ENCODE results near the gene SPTBN2.

SPTBN2 gene

DNA sequence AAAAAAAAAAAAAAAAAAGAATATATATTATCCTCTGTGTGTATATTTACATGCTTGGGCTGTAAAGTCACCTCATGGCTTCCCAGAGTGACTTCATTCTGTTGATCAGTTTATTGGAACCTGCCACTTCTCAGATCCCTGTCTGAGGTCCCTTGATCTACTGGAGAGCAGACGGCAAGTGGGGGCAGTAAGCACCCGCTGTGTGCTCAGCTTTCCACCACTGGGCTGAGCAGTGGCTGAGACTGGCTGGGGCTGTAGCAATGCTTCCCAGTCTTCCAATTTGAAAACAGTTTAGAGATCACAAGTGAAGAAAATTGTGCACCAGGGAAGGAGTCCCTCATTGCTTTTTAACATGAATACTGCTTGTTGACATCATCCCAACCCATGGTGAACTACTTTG lies 44.4 kb downstream of the SPTBN2 start:
- DNase-seq, result no peak

DNA sequence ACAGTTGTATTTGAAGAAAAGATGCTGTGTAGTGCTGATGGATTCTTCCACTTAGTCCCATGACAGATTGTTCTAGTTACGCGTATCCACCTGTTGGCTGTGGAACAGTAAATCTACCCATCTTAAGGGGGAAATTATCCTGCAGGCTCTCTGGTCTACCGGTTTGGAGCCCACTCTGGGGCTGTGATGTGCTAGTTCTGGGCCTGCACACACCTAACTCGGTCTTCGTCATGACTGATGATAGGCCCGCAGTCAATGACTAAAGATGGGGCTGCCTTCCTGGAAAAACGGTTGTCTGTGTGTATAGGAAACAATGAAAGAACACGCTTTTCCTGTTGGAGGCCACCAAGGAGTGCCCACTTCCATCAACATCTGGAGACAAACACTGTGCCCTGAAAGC lies 45.1 kb downstream of the SPTBN2 start:
- no peak for DNase-seq

DNA sequence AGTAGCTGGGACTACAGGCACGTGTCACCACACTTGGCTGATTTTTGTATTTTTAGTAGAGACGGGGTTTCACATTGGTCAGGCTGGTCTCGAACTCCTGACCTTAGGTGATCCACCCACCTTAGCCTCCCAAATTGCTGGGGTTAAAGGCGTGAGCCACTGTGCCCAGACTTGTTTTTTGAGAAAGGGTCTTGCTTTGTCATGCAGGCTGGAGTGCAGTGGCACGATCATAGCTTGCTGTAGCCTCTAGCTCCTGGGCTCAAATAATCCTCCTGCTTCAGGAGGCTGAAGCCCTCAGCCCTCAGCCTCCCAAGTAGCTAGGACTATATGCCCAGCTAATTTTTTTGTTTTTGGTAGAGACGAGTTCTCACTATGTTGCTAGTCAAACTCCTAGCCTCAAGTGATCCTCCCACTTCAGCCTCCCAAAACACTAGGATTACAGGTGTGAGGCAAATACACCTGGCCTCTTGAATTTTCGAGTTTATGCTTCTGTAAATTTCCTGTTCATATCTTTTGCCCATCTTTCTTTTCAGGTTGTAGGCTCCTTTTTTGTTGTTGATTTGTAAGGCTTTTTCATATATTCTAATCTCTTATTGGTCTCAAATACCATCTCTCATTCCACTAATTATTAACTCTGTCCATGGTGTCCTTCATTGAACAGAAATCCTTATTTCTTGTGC lies 47.9 kb downstream of the SPTBN2 start:
- no peak for DNase-seq

DNA sequence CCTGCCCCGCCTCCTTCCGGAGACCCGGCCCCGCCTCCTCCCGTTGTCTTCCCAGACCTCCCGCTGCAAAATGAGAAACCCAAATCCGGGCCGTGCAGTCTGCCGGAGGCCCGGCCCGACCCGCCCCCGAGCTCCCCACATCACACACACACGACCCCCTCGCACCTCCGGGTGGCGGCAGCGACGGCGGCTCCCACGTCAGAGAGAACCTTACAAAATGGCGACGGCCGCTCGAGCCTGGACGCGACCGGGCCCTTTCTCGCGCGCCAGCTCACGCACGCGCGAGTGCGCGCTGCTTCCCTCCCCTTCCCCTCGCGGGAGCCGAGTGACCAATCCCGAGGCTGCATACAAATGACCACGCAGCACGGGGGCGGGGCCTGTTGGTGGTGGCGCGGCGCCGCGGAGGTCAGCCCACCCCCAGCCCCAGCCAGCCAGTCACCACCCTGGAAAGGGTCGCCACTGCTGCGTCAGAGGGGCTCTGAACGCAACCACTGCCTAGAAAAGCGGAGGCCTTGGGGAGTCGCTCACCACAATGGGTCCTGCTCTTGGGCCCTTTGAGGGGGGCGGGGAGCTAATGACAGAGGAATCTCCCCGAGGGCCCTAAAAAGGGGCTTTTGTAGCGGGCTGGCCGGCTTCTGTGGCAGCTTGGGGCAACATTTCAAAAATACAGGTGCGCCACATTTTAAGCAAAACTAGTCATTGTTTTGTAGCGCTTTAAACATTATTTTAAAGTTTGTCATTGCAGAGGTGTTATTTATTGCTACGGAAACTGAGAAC lies 51.2 kb downstream of the SPTBN2 start, which contains the start of gene RBM4B:
TSS of gene RBM4B (minus strand) at position 289 of the 777 bp plus-strand sequence. CDS start 808 bp downstream, outside the sequence.
- DNase-seq, result peak; percentile 89 to 95

DNA sequence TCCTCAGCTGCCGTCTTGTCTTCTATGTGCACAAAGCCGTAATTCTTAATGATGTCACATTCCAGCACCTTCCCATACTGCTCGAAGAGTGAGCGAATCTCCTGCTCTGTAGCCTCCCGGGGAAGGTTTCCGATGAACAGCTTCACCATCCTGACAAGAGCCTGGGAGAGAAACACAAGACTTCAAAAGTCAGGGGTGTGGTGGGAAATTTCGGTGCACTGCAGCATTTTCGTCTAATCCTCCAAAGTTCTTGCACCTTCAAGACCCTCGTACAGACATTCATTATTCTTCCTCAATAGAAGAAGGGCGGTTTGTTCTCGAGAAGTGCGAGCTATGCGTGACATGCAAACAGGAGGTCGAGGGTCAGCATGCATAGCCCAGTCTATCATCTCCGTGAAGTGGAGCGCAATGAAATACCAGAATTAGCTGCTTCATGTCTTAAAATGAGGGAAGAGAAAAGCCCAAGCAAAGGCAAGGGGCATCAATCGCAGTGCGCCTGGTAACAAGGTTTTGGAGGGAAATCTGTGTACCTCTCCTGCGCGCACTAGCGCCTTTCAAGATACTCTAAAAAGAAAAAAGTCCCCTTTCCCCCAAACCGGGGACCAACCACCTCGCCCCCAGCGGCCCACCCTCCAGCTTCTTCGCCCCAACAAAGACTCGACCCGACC lies 52.0 kb downstream of the SPTBN2 start:
- DNase-seq, result no peak

DNA sequence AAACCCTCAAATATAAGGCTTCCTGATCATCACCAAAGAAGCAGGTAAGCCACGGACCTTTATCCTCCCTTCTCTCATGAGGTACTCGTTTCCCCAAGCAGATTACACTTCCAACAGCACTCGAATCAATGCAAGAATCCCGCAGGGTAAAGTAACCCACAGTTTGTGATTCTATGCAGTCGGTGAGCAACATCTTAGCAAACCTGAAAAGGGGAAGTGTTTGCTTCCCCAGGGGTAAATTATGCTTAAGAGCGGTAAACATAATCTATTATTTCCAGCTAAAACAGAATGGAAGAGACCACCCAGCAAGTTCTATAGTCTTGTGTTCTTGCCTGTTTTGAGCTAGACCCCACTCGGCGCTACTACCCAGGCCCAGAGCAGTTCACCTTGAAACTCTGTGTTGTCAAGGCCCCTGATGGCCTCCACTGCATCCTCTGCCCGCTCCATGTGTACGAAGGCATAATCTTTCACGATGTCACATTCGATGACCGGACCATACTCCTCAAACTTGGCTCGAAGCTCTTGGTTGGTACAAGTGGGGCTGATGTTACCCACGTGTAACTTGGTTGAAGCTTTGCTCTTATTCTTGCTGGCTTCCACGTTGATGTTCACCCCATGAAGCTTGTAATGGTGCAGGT lies 52.6 kb downstream of the SPTBN2 start:
- DNase-seq, result peak; percentile 13 to 18

DNA sequence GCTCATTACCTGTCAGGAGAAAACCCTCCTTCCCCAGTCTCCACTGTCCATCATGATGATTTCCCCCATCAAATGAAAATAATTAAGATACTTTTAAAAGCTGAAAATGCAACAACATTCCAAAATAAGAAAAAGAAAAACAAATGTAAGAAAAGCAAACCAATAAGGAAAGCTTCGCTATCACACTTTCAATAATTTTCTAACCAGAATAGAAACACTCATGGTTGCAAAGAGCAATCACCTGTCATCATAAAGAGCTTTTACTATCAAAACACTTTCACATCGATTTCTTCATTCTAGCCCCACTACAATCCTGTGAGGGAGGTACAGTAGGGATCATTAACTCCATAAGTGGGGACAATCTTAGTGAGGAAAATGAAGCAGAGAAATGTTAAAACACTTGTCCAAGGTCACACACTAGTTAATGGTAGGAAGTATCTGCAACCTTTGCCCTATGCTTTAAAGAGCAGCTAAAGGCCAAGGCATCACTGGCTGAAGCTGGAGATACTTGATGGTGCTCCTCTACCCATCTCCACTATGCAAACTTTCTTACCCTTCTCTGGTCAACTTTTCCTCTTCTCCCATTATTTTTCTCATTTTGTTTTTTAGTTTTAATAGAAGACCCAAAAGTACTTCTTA lies 53.9 kb downstream of the SPTBN2 start:
- DNase-seq, result no peak

DNA sequence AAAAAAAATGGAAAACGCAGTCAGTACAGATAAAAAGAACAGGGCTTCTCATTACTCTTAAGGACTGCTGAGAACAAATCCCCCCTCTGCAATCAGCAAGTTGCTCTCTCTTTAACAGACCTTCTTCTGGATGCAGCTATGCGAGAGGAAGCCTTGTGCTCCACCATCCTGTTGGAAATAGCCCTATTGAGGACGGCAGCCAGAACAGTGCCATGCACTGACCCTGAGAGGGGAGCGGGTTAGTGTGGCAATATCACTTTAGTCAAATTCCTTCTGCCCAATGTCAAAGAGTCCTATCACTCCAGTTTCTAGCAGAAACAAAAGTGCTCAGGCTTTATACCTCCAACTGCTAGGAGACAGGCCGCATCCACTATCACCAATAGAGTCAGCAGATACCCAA lies 58.2 kb downstream of the SPTBN2 start:
- DNase-seq, result no peak

DNA sequence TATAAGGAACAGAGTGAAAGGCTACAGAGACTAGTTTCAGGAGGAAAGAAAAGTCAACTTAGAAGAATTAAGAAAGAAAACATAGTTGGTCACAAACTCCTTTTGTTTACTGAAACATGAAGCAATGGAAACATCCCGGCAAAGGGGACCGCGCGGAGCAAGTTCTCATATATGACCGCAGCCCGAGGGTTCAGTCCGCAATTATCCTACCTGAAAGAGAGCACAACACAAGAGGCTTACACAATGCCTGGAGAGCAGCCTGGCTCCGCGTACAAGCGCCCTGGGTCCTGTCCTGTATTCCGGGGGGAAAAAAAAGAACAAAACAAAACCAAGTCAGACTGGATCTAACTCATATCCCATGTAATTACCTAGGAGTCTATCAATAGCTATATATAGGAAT lies 63.6 kb downstream of the SPTBN2 start:
- no peak for DNase-seq

DNA sequence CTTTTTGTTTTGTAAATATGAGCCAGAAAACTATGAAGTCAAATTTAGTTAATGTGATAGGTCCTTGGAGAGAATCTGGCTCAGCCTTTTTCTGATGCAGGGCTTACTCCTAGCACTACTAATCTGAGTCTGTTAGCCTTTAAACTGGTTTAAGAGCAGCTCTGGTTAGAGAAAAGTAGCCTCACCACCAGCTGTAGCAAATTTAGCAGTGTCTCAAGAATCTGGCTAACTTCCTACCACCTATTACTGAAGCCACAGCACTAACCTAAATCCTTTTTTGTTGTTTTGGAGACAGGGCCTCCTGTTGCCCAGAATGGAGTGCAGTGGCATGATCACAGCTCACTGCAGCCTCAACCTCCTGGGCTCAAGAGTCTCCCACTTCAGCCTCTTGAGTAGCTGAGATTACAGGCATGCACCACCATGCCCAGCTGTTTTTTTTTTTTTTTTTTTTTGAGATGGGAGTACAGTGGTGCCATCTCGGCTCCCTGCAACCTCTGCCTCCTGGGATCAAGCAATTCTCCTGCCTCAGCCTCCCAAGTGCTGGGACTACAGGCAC lies 65.2 kb downstream of the SPTBN2 start:
- no peak for DNase-seq

DNA sequence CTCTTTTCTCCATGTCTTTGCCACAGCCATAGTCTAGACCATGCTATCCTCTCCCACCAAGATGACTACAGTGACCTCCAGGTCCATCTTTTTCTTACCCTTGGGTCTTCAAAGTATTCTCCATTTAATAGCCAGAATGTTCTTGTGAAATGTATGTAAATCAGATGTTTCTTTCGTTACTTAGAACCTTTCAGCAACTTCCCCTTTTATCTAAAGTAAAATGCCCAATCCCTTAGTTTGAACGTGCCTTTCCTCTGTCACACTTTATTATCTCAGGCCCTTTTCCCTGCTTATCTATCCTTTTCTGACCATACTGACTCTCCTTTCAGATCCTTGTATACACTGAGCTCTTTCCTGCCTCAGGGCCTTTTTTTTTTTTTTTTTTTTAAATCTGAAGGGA lies 69.3 kb downstream of the SPTBN2 start:
- peak; percentile 46 to 48 for DNase-seq

DNA sequence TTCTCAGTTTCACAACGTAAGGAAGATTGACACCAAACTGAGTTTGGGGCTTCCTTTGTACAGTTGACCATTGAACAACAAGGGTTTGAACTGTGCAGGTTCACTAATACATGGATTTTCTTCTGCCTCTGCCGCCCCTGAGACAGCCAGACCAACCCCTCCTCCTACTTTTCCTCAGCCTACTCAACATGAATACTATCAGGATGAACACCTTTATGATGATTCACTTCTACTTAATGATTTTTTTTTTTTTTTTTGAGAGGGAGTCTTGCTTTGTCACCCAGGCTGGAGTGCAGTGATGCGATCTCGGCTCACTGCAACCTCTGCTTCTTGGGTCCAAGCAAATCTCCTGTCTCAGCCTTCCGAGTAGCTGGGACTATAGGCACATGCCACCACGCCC lies 75.9 kb downstream of the SPTBN2 start:
- no peak for DNase-seq

DNA sequence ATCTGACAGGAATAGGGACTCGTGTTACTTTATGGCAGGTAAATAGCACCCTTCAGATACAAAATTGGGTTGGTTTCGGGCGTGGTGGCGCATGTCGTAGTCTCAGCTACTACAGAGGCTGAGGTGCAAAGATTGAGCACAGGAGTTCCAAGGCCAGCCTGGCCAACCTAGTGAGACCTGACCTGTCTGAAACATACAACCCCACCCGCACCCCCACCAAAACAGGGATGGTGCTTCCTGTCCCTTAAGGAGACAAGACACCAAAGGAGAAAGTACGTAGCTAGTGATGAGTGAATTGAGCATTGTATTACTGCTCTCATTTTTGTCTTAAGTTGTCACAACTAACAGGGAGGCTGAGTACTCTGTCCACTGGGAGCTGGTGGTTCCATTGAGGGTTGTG lies 76.4 kb downstream of the SPTBN2 start:
- DNase-seq, result no peak

DNA sequence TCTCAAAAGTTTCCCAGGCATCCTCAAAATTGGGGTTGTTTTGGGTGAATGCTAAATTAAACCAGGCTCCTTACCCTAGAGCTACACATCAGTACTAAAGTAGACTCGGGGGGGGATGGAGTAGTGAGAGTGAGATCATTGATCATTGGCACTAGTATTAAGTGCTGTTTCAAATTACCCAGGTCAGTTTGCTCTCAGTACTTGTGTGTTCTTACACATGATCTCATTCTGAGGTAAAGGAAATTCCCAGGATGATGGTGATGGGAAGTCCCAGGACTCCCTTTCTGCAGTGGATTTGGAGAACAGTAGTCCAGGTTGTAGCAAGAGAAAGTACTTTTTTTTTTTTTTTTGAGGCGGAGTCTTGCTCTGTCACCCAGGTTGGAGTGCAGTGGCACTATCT lies 78.0 kb downstream of the SPTBN2 start:
- DNase-seq, result peak; percentile 19 to 78

DNA sequence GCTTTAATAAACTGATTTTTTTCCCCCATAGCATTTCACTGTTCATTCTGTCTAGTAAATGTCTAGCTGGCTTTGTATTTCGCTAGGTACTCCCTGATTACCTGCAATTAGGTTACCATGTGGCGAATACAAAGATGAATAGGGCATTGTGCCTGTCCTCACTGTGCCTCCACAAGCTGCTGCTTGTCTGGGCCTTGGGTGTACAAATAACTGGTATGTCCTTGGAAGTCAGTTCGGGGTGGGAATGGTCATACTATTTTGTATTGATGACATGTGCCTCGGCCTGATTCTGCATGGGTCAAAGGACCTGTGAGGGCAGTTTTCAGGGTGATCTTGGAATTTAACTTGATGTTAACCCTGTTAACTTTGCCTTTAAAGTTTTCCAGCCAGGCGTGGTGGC lies 79.1 kb downstream of the SPTBN2 start:
- no peak for DNase-seq

DNA sequence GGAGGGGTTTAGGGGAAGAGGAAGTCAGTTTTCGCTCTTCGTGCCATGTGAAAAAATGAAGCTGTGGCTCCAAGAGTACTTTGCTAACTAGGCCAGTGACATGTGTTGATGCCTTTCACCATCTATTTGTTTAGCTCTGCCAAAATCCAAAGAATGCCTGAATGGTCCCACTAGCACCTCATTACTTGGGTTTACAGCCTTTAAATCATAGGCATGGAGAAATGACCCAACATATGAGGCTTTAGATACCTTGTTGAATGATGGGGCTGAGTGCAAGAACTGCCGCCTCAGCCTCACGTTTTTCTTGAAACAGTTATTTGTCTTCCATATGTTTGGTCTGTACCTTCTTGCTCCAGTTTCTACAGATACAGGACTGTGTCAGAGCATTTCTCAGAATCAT lies 82.2 kb downstream of the SPTBN2 start:
- DNase-seq, result no peak

DNA sequence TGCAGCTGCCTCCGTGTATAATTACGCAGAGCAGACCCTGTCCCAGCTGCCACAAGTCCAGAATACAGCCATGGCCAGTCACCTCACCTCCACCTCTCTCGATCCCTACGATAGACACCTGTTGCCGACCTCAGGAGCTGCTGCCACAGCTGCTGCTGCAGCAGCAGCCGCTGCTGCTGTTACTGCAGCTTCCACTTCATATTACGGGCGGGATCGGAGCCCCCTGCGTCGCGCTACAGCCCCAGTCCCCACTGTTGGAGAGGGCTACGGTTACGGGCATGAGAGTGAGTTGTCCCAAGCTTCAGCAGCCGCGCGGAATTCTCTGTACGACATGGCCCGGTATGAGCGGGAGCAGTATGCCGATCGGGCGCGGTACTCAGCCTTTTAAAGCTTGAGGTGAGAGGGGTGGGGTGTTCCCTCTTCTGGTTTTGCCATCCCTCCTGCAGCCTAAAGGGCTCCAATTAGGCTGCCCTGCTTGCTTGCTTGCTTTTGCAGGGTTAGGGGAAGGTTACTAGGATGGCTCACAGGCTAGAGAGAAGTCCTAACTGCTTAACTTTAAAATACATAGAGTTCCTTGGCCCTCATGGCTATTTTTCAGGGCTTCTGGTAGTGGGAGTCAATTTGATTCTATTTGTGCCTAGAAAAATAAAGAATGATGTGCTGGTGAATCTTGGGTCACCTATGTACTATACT lies 85.1 kb downstream of the SPTBN2 start:
- no peak for DNase-seq

DNA sequence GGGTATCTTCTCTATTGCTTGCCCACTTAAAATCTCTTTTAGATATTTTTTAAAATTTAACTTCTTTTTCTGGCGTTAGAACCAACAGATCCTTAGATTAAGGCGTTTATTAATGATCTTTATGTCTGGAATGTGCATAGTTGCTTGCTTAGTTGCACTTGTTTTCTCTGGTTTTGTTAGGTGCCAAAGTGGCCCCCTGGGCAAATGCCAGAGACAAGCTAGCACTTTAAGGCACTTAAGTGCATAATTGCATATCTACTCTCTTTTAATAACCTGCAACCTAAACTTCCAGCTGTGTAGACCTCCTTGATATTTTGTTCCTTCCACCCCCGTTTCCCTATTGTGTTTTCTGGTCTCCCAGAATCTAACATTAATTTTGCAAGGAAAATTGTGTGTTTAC lies 87.2 kb downstream of the SPTBN2 start:
- no peak for DNase-seq

DNA sequence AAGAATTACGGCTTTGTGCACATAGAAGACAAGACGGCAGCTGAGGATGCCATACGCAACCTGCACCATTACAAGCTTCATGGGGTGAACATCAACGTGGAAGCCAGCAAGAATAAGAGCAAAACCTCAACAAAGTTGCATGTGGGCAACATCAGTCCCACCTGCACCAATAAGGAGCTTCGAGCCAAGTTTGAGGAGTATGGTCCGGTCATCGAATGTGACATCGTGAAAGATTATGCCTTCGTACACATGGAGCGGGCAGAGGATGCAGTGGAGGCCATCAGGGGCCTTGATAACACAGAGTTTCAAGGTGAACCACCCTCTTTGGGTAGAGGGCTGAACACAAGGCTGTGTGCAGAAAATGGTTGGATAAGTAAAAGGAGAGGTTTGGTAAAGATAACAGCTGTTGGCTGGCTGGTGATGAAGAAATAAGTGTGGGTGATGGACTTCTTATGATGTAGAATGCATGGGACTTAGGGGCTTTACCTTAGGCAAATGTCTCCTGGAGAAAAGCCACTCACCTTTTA lies 89.1 kb downstream of the SPTBN2 start:
- DNase-seq, result peak in 1 of 2 donors; percentile 37

DNA sequence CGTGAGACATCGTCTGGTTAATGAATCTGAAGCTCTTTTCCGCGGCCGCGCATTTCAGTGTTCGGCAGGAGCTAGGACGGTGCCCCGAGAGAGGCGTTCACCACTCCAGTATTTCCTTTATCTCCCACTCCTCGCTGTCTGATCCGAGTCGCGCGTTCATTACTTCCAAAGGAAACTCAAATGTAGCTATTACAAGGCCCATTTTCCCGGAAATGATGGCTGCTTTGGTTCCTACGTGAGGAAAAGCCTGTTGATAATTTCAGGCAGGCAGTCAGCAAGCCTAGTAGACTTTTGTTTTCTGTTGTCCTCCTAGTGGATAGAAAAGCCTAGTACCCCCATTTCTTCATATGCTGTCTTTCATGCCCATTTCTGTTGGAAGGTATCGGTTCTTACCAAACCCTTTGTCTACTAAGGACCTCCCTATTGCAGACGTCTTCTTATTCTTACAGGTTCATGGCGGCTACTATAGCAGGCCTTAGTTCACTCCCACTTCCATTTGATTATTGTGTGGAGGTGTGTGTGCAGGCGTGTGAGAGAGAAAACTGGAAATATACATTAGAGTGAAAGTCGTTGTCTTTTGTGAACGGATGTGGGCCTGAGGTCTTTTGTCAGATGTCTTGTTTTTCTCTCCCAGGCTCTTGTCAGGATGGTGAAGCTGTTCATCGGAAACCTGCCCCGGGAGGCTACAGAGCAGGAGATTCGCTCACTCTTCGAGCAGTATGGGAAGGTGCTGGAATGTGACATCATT lies 89.8 kb downstream of the SPTBN2 start:
- DNase-seq, result peak; percentile 37 to 44
